Activated T-helper 2 cell treated with anti-CD3 and anti-CD28 coated beads, Interferon-gamma antibody, Interleukin-2, Interleukin-4, amounts not matched to agents 10 μg/mL and 5 μg/mL and 100 μg/mL, durations not matched to agents 14 hours and 24 hours and 36 hours (primary cell): ENCODE data around the gene RNF157. TPM values are rescaled to one million over a fixed set of nuclear protein-coding genes. Genes with fewer than 3 reads are reported as not detected.

Experiments used
- DNase-seq: peaks from one replicate; pipeline ENCODE4 v3.0.0; 2021; ENCODE audit warnings: low spot score
- H3K27ac Mint-ChIP-seq: one replicate; pipeline ENCODE4 v1.8.0; 2021; ENCODE audit warnings: mixed read lengths
- H3K27me3 Mint-ChIP-seq: one replicate; pipeline ENCODE4 v1.8.0; 2021; ENCODE audit warnings: low read depth, mixed read lengths
- H3K36me3 Mint-ChIP-seq: one replicate; pipeline ENCODE4 v1.8.0; 2021; ENCODE audit warnings: low read depth, mixed read lengths
- H3K4me1 Mint-ChIP-seq: one replicate; pipeline ENCODE4 v1.8.0; 2021; ENCODE audit warnings: low read depth, mixed read lengths
- H3K4me3 Mint-ChIP-seq: one replicate; pipeline ENCODE4 v1.8.0; 2021; ENCODE audit warnings: low read depth, mild to moderate bottlenecking, moderate library complexity, mixed read lengths
- H3K9me3 Mint-ChIP-seq: one replicate; pipeline ENCODE4 v1.8.0; 2021; ENCODE audit warnings: mixed read lengths
- intact Hi-C: fragments of 100-400 bp; cut with micrococcal nuclease; formaldehyde crosslinking; loops from one replicate; pipeline ENCODE4 v1.15.1; 2023
- total RNA-seq: library from RNA; stranded (reverse); gene quantifications from 2 replicates; pipeline ENCODE4 v1.2.3, GENCODE V29; 2022

RNF157 gene
- total RNA-seq, 1 donor from 2014 or later = 34.3 TPM

GRCh38 chr17:76160896-76161528 lies 79.3 kb downstream of the RNF157 start:
- Mint-ChIP-seq H3K4me3 (no peak overlapping the region), H3K4me1 (peaks cover under 1% of the 10 kb centered on the region), H3K27ac (no peak overlapping the region), H3K9me3 (no peaks in the 10 kb centered on the region), H3K36me3 (peaks cover 66% of the 10 kb centered on the region), H3K27me3 (no peaks in the 10 kb centered on the region)
- no peak for DNase-seq
- intact Hi-C loops = no loop called here

DNA sequence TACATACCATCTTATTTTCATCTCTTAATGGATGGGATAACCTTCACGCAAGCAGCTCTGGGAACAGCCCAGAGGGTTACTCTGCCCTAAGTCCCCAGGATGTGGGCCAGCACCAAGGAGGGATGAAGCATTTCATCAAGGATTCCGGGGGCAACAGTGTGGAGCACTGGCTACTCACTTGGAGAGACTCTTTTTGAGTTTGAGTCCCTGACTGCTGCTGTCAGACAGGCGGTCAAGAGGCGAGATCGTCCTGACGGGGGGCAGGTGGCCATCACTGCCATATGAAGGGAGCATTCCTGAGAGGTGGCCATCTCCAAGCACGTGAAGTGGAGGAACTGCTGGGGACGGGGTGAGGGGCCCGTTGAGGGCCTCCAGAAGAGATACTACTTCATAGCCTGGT lies 81.1 kb downstream of the RNF157 start:
- Mint-ChIP-seq H3K4me3 (no peak overlapping the region), H3K9me3 (no peaks in the 10 kb centered on the region), H3K27me3 (no peaks in the 10 kb centered on the region), H3K4me1 (no peaks in the 10 kb centered on the region), H3K36me3 (peaks cover 58% of the 10 kb centered on the region), H3K27ac (no peak overlapping the region)
- intact Hi-C loops = no loop called here
- no peak for DNase-seq

GRCh38 chr17:76157759-76158158 lies 82.5 kb downstream of the RNF157 start:
- Mint-ChIP-seq H3K4me1 (no peaks in the 10 kb centered on the region), H3K27ac (no peak overlapping the region), H3K9me3 (no peaks in the 10 kb centered on the region), H3K4me3 (no peak overlapping the region), H3K36me3 (peaks cover 54% of the 10 kb centered on the region), H3K27me3 (no peaks in the 10 kb centered on the region)
- intact Hi-C loops = no loop called here
- no peak for DNase-seq

DNA sequence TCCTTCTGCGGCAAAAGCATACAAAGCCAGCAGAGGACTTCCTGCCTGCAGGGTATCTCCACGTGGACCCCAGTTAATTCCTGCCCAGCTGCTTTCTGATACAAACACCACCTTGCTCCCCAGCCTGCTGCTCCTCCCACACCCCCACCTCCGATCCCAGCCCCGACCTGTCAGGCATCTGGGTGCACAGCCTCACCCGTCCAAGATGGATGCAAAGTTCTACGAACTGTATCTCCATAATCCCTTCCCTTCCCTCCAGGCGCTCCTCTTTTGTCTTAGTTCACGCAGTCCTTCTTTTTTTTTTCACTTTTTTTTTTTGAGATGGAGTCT lies 83.7 kb downstream of the RNF157 start:
- no peaks in the 10 kb centered on the region for H3K27me3 Mint-ChIP-seq
- peaks cover 10% of the 10 kb centered on the region for H3K4me1 Mint-ChIP-seq
- H3K4me3 Mint-ChIP-seq = no peak overlapping the region
- H3K9me3 Mint-ChIP-seq = no peaks in the 10 kb centered on the region
- no peak for DNase-seq
- intact Hi-C loops = no loop called here
- H3K36me3 Mint-ChIP-seq = peaks cover 52% of the 10 kb centered on the region
- no peak overlapping the region for H3K27ac Mint-ChIP-seq

DNA sequence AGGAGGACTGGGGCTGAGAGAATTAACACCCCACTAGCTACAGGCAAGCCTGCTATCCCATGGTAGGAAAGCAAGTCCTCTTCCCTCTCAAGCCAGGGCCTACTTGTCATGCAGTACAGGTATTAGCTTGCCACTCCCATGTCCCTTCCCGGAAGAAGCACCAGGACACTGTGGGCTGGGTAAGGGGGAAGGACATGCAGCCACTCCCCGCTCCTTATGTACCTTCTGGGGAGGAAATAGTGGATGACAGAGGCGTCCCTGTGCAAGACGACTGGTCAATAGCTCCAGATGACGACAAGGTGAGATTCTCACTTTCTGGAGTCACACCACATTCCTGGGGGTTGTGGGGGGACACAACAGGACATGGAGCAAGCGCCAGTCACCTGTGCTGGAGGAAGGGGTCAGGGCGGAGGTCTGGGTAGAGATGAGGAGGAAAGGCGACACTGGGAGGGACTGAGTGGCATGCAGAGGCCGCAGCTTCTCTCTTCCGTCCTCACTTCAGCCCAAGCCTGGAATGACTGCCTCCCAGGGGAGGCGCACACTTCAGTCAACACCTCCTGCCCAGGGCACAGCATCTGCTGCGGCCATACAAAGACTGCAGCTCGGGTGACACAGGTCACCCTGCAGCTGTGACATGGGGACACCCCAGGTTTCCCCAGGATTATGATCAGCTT lies 84.2 kb downstream of the RNF157 start:
- DNase-seq = no peak
- Mint-ChIP-seq H3K9me3 (no peaks in the 10 kb centered on the region), H3K4me3 (no peak overlapping the region), H3K36me3 (peaks cover 52% of the 10 kb centered on the region), H3K27ac (no peak overlapping the region), H3K4me1 (peaks cover 10% of the 10 kb centered on the region), H3K27me3 (no peaks in the 10 kb centered on the region)
- intact Hi-C loops = no loop called here

DNA sequence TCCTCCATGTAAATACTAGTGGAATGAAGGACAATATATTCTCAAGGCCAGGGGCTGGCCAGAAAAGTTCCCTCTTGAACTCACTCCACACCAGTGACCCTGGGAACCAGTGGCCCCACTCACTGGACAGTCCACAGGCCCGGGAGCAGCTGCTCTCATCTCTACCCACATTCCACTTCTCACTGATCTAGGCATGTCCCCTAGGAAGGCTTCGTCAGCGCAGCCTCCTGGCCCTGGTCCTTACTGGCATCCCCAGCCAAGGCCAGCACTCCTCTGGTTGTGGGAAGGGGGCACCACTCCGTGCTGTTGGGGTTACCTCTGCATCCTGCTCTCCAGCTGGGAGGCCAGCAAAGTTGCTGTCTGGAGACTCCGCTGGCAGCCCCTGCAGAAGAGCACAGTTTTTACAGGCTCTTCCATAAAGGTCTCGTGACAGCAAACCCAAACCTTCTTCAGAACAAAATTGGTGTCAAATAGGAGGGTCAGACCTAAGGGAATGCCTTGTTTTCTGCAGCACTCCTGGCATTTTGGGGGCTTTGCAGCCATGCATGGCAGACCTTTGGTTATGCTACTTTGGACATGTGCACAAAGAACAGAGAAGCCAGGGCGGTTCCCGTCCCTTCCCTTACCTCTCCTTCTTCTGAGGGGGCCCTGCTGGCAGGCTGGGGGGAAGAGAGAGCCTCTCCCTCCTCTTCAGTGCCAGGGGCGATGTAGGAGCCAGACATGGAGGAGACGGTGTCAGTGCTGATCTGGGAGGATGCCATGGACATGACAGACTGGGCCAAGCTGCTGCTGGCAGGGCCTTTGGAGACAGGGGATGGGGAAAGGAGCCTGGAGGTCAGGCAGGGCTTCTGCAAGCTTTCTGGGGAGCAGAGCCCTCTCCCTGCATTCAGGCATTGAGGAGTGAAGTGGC lies 85.1 kb downstream of the RNF157 start:
- intact Hi-C loops = no loop called here
- DNase-seq = no peak
- Mint-ChIP-seq H3K27me3 (no peaks in the 10 kb centered on the region), H3K9me3 (no peaks in the 10 kb centered on the region), H3K4me1 (peaks cover 10% of the 10 kb centered on the region), H3K27ac (no peak overlapping the region), H3K36me3 (peaks cover 53% of the 10 kb centered on the region), H3K4me3 (no peak overlapping the region)

DNA sequence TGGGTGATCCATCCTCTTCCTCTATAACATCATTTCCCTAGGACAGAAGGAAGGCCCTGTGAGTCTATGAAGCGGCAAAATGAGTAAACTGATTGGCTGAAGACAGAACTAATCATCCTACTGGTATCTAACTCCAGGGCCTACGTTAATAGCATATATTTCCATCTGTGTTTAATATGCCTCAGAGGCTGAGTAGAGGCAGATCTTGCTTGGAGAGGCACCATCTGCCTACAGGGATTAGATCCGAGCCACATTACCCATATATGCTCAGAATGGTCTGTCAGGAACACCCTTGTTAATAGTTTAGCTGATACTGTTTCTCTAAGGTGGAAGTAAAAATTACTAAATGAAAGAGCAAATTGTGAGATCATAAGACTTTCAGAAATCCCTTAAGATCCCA lies 86.0 kb downstream of the RNF157 start:
- intact Hi-C loops = no loop called here

GRCh38 chr17:76153640-76154039 lies 86.7 kb downstream of the RNF157 start:
- no peak overlapping the region for H3K4me3 Mint-ChIP-seq
- no peaks in the 10 kb centered on the region for H3K27me3 Mint-ChIP-seq
- H3K27ac Mint-ChIP-seq = no peak overlapping the region
- intact Hi-C loops = no loop called here
- no peak for DNase-seq
- H3K4me1 Mint-ChIP-seq = peaks cover 10% of the 10 kb centered on the region
- peaks cover 46% of the 10 kb centered on the region for H3K36me3 Mint-ChIP-seq
- no peaks in the 10 kb centered on the region for H3K9me3 Mint-ChIP-seq

More for the DNA sequence above, 86.0 kb downstream of the RNF157 start:
- DNase-seq = no peak
- no peaks in the 10 kb centered on the region for H3K9me3 Mint-ChIP-seq
- H3K36me3 Mint-ChIP-seq = peaks cover 47% of the 10 kb centered on the region
- H3K27me3 Mint-ChIP-seq = no peaks in the 10 kb centered on the region
- H3K4me3 Mint-ChIP-seq = no peak overlapping the region
- H3K27ac Mint-ChIP-seq = no peak overlapping the region
- H3K4me1 Mint-ChIP-seq = peaks cover 10% of the 10 kb centered on the region

DNA sequence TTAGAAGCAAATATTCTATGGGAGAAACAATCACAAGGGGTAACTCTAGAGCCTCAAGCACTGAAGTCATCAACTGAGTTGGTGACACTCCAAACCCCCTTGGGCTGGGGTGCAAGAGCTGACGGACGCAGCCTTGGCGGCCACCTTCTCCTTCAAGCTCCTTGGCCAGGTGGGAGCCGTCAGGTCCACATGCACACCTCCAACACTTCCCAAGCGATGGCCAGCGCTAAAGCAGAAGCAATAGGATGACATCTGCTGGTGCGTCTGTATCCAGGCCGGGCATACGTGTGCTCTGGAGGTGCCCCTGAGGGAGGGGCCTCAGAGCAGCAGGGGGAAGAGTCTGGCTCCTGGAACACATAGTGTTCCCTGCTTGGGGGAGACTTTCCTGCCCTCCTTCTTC lies 87.1 kb downstream of the RNF157 start:
- no peaks in the 10 kb centered on the region for H3K27me3 Mint-ChIP-seq
- peaks cover 10% of the 10 kb centered on the region for H3K4me1 Mint-ChIP-seq
- H3K27ac Mint-ChIP-seq = no peak overlapping the region
- peaks cover 43% of the 10 kb centered on the region for H3K36me3 Mint-ChIP-seq
- intact Hi-C loops = no loop called here
- DNase-seq = no peak
- no peak overlapping the region for H3K4me3 Mint-ChIP-seq
- H3K9me3 Mint-ChIP-seq = no peaks in the 10 kb centered on the region

- Mint-ChIP-seq H3K36me3 (peaks cover 37% of the 10 kb centered on the region), H3K4me3 (no peak overlapping the region), H3K27ac (no peak overlapping the region), H3K27me3 (no peaks in the 10 kb centered on the region), H3K9me3 (no peaks in the 10 kb centered on the region), H3K4me1 (peaks cover 10% of the 10 kb centered on the region)
- DNase-seq = no peak
- intact Hi-C loops = no loop called here
These were observed 87.7 kb downstream of the RNF157 start for GRCh38 chr17:76152591-76152990.

- Mint-ChIP-seq H3K4me3 (no peak overlapping the region), H3K27ac (no peak overlapping the region), H3K27me3 (no peaks in the 10 kb centered on the region), H3K36me3 (peaks cover 32% of the 10 kb centered on the region), H3K4me1 (peaks cover 10% of the 10 kb centered on the region), H3K9me3 (no peaks in the 10 kb centered on the region)
- no peak for DNase-seq
- intact Hi-C loops = no loop called here
These were observed 88.3 kb downstream of the RNF157 start for GRCh38 chr17:76151896-76152454.

DNA sequence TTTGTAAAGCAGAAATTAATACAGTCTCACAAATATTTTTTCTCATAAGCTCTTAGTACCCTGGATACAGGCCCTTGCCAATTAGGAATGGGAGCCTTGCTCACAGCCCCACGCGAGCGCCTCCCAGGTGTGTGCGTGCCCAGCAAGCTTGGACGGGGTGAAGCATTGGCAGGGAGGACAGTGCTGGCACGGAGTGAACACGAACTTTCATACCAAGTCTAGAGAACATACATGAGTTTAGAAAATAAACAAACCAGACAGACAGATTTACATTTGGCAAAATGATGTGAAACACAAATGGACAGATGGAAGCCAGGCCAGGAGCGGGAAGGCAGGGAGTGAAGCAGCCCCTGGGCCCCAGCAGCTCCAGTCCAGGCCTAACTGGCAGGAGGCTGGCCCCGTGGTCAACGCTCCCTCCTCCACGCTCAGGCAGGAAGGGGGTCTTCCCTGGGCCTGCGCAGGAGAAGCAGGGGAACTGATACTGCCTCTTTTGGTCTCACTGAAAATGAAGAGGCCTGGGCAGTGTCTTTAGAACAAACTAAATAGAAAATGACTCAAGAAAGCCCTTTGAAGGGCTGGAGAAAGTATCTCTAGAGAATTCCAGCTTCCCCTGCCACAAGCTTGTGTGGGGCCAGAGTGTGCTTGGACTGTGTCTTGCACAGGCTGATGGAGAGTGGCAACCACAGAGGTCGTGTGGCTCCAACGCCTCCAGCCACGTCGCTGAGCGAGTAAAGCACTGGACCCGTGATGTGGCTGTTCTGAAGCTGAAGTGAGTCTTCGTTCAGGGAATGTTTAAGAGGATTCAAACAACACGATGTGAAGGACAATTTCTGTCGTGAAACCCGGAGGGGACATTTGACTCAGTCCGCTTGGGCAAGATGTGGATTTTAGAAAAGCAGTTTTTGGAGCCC lies 89.3 kb downstream of the RNF157 start:
- Mint-ChIP-seq H3K4me1 (peaks cover 17% of the 10 kb centered on the region), H3K9me3 (no peaks in the 10 kb centered on the region), H3K27me3 (no peaks in the 10 kb centered on the region), H3K4me3 (no peak overlapping the region), H3K36me3 (peaks cover 28% of the 10 kb centered on the region), H3K27ac (no peak overlapping the region)
- DNase-seq = no peak
- intact Hi-C loops = no loop called here
